Effector memory CD4-positive, alpha-beta T cell (primary cell): ENCODE data around the gene ZNF678.
"Not testable (repeated sequence)": the region's sequence is repeated elsewhere in the genome, so short reads cannot be mapped to it uniquely, and the experiment has no call there.

Source experiments
- DNase-seq, 3 donors: peaks; one replicate each; pipeline ENCODE4 v3.0.0-alpha.2; 2020
- H3K27ac ChIP-seq: 2 replicates; pipeline ENCODE4 v1.7.0; 2013; ENCODE audit warnings: mild to moderate bottlenecking, low read length, moderate library complexity; ENCODE audit not compliant: insufficient read depth, poor library complexity, severe bottlenecking
- H3K27me3 ChIP-seq: replicated peaks from 2 replicates; pipeline ENCODE4 v1.7.0; 2013; ENCODE audit warnings: mild to moderate bottlenecking, low read length; ENCODE audit not compliant: insufficient read depth, control insufficient read depth, poor library complexity, severe bottlenecking
- H3K36me3 ChIP-seq: 2 replicates; pipeline ENCODE4 v1.7.0; 2013; ENCODE audit warnings: mild to moderate bottlenecking, low read length, moderate library complexity; ENCODE audit not compliant: control insufficient read depth, insufficient read depth
- H3K4me1 ChIP-seq: 2 replicates; pipeline ENCODE4 v1.7.0; 2013; ENCODE audit warnings: low read length, mild to moderate bottlenecking; ENCODE audit not compliant: control insufficient read depth, insufficient read depth, poor library complexity, severe bottlenecking
- H3K4me3 ChIP-seq: 2 replicates; pipeline ENCODE4 v1.7.0; 2013; ENCODE audit warnings: low read length, low read depth, mild to moderate bottlenecking; ENCODE audit not compliant: insufficient read depth, poor library complexity, severe bottlenecking
- H3K9me3 ChIP-seq: 2 replicates; pipeline ENCODE4 v1.7.0; 2013; ENCODE audit warnings: mild to moderate bottlenecking, low read length, moderate library complexity; ENCODE audit not compliant: control insufficient read depth

The ZNF678 gene

DNA sequence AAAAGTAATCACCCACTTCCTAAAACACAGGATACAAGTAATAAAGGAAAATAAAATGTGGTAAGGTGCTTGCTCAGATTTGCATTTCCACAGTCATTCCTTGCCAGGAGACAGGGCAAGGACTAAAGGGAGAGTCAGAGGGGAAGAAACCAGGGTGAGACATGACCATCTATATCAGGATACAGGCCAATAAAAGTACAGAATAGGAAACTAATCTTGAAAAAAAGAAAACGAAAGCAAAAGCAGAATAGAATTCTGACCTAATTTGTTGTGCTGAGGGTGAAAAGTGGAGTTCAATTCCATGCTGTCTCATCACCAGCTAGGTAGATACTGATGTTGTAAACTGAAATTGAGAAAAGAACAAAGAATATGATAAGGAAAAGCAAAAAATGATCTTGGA lies 144.5 kb downstream of the ZNF678 start:
- no peak for DNase-seq
- Histone ChIP-seq H3K27me3 (no peaks in the 10 kb centered on the region), H3K4me3 (no peak overlapping the region), H3K36me3 (no peaks in the 10 kb centered on the region), H3K9me3 (peaks cover 4% of the 10 kb centered on the region), H3K4me1 (no peaks in the 10 kb centered on the region), H3K27ac (no peak overlapping the region)

DNA sequence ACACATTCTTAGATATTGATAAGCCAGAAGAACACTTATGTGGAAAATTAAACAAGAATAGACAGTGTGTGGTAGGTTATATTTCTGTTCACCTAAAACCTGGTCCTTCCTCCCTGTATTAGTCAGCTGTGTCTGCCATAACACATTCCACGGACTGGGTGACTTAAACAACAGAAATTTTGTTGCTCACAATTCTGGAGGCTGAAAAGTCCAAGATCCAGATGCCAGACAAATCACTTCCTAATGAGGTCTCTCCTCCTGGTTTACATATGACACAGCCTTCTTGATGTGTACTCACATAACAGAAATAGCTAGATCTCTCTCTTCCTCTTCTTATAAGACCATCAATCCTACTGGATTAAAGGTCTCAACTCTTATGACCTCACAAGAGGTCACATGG lies 146.1 kb downstream of the ZNF678 start:
- peaks cover 4% of the 10 kb centered on the region for H3K9me3 ChIP-seq
- no peak overlapping the region for H3K4me3 ChIP-seq
- no peaks in the 10 kb centered on the region for H3K36me3 ChIP-seq
- H3K27me3 ChIP-seq, result no peaks in the 10 kb centered on the region
- no peak overlapping the region for H3K27ac ChIP-seq
- DNase-seq, result no peak
- H3K4me1 ChIP-seq, result no peaks in the 10 kb centered on the region

DNA sequence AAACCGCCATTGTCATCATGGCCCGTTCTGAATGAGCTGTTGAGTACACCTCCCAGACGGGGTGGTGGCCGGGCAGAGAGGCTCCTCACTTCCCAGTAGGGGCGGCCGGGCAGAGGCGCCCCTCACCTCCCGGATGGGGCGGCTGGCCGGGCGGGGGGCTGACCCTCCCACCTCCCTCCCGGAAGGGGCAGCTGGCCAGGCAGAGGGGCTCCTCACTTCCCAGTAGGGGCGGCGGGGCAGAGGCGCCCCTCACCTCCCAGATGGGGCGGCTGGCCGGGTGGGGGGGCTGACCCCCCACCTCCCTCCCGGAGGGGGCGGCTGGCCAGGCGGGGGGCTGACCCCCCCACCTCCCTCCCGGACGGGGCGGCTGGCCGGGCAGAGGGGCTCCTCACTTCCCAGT lies 147.1 kb downstream of the ZNF678 start:
- H3K4me3 ChIP-seq, H3K27ac ChIP-seq, H3K36me3 ChIP-seq, H3K27me3 ChIP-seq, H3K4me1 ChIP-seq, DNase-seq, H3K9me3 ChIP-seq: not testable (repeated sequence)

DNA sequence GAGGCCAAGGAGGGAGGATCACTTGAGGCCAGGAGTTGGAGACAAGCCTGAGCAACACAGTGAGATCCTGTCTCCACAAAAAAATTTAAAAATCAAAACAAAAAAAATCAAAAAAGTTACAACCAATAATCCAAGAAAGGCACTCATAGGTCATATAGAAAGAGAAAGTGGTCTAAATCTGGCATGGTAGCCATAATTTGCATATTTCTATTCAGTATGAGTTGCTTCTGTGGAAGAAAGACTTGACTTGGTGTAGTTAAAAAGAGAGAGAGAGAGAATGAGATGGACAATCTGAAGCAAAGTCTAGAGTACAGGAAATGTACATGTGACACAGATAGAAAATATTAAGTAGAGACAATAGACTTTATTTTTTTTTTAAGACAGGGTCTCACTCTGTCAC lies 149.3 kb downstream of the ZNF678 start:
- Histone ChIP-seq H3K36me3 (no peaks in the 10 kb centered on the region), H3K9me3 (no peaks in the 10 kb centered on the region), H3K4me3 (no peak overlapping the region), H3K4me1 (no peaks in the 10 kb centered on the region), H3K27me3 (no peaks in the 10 kb centered on the region), H3K27ac (no peak overlapping the region)
- DNase-seq, result no peak

DNA sequence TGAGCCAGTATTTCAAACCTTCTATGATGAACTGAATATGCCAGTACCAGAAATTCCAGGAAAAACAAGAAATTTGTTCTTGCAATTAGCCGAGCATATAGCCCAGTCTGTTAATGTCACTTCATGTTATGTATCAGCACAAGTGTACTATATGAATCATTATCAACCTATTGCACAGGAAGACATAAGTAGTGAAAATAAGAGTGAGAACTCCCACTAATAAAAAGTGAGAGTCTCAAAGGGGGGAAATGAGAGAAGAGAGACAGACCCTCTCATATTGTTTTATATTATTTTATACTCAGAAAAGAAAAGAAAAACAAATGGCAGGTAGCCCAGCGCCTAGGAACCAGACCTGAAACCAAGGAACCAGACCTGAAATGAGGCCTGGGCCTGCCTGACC lies 155.6 kb downstream of the ZNF678 start:
- Histone ChIP-seq H3K9me3 (peaks cover 6% of the 10 kb centered on the region), H3K27me3 (no peaks in the 10 kb centered on the region), H3K27ac (no peak overlapping the region), H3K4me3 (no peak overlapping the region), H3K36me3 (no peaks in the 10 kb centered on the region), H3K4me1 (no peaks in the 10 kb centered on the region)
- DNase-seq, result no peak

DNA sequence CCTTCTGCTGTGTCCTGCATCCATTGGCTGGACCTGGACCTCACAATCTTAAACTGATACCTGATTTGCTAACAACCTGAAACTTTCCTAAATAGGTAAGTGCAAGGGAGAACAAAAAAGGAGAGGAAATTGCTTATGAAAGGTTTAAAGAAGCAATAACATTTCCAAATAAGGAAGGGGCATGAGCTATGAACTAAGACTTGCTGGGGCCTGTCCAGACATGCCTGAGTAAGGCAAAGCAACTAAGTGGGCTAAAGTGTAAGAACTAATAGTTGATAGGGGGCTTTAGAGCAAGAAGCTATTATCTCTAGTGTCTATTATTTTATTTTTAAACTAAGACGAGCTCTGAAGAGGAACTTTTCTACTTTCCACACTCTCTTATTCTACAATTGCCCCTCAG lies 160.1 kb downstream of the ZNF678 start:
- Histone ChIP-seq H3K27ac (no peak overlapping the region), H3K36me3 (no peaks in the 10 kb centered on the region), H3K27me3 (no peaks in the 10 kb centered on the region), H3K4me1 (peaks cover 4% of the 10 kb centered on the region), H3K9me3 (peaks cover 6% of the 10 kb centered on the region), H3K4me3 (no peak overlapping the region)
- no peak for DNase-seq

DNA sequence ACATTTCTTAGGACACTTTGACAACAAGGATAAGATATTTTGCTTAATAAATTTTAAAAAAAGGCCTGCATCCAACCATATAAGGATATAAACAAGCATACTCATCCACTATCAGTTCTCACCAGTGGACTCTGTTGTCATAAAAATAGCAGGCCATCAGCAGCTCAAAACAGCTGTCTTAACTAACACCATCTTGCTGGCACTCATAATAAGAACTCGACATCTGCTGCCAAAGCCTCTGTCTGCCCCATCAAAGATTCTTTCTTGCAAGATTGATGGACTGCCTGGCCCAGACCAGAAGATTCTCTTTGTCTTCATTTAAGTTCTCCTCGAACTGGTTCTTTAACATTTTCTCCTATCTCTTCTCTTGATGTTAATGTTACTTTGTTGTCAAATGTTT lies 161.7 kb downstream of the ZNF678 start:
- no peaks in the 10 kb centered on the region for H3K27me3 ChIP-seq
- no peaks in the 10 kb centered on the region for H3K36me3 ChIP-seq
- no peak overlapping the region for H3K4me3 ChIP-seq
- H3K4me1 ChIP-seq, result peaks cover 11% of the 10 kb centered on the region
- DNase-seq, result no peak
- peaks cover 6% of the 10 kb centered on the region for H3K9me3 ChIP-seq
- no peak overlapping the region for H3K27ac ChIP-seq

DNA sequence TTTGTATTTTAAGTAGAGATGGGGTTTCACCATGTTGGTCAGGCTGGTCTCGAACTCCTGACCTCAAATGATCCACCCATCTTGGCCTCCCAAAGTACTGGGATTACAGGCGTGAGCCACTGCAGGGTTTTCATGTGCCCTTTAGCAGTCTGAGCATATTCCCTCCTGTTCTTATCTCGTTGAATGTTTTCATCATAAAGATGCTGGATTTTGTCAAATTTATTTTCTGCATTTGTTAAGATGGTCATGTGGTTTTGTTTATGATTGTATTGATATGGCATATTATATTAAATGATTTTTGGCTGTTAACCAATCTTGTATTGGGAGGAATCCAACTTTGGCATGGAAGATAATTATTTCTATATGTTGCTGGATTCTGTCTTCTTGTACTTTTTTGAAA lies 163.0 kb downstream of the ZNF678 start:
- H3K27ac ChIP-seq, result no peak overlapping the region
- no peaks in the 10 kb centered on the region for H3K36me3 ChIP-seq
- DNase-seq, result no peak
- H3K27me3 ChIP-seq, result no peaks in the 10 kb centered on the region
- H3K9me3 ChIP-seq, result no peaks in the 10 kb centered on the region
- H3K4me1 ChIP-seq, result peaks cover 11% of the 10 kb centered on the region
- H3K4me3 ChIP-seq, result no peak overlapping the region
